ENCODE data around the gene WDR27.
"Not testable (repeated sequence)": the region's sequence is repeated elsewhere in the genome, so short reads cannot be mapped to it uniquely, and the experiment has no call there.

The WDR27 gene

DNA sequence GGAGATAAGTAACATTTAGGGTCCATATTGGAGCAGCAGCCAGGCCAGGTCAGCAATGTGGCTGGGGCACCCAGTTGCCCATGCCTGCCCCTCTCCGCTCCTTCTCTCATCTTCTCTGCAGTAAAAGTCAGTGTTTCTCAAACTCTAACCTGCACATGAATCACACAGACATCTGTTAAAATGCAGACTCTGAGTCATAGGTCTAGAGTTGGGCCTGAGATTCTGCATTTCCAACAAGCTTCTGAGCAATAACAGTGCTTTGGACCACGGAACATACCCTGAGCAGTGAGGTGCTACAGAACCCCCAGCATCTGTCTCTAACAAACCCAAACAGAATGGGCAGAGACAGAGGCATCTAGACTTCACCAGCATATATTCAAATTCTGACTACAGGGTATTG, 12.3 kb upstream of the WDR27 start:
- no peak overlapping the region for H3K4me3 ChIP-seq

DNA sequence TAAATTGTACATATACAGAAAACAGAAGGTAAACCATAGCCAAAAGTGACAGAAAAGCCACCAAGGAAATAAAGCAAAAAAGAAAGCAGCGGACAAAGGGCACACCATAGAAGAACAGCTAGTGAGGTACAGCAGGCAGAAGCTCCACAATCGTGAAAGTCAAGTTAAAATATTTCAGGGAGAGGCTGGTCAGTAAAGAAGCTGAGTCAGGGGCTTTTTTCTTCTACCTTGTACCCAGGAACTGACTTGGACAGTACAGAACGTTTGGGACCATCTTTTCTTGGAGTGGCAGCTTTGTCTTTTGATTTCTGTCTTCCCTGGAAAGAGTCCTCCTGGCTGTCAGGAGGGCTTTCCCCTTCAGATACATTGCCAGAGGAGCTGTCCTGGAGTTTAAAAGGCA, 8.2 kb upstream of the WDR27 start:
- no peak for TF ChIP-seq Cebpa-rat (IDR thresholded peaks at IDR 0.05)
- Histone ChIP-seq H3K4me1 (peaks cover 30% of the 10 kb centered on the region), H3K27me3 (no peaks in the 10 kb centered on the region), H3K27ac (no peak overlapping the region), H3K9ac (no peak overlapping the region), H3K36me3 (peaks cover 69% of the 10 kb centered on the region), H3K4me2 (no peak overlapping the region), H3K4me3 (no peak overlapping the region), H3K9me3 (no peaks in the 10 kb centered on the region), H4K20me1 (peaks cover 29% of the 10 kb centered on the region)

More for the DNA sequence above, 12.3 kb upstream of the WDR27 start:
- Histone ChIP-seq H3K9me3 (no peaks in the 10 kb centered on the region), H3K27ac (no peak overlapping the region), H3K36me3 (peaks cover 86% of the 10 kb centered on the region), H3K27me3 (no peaks in the 10 kb centered on the region), H3K4me1 (no peaks in the 10 kb centered on the region), H4K20me1 (peaks cover 38% of the 10 kb centered on the region), H3K9ac (no peak overlapping the region), H3K4me2 (no peak overlapping the region)
- no peak for TF ChIP-seq Cebpa-rat (IDR thresholded peaks at IDR 0.05)

DNA sequence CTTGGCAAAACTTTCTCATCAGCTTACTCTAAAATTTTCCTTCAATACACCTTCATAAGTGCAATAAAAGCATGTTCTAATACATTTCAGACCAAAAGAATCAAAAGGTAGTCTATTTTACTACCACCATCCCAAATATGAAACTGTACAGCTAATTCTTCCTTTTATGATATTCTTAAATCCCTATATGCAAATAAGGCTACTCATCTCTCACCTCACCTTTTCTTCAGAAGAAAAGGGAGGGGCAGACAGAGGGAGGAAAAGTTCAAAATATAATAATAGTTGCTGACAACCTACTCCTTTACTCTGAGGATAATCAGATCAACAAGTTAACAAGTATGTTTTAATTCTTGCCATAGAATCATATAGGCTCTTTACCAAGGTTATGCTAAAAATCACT, 7.5 kb upstream of the WDR27 start:
- no peaks in the 10 kb centered on the region for H3K9me3 ChIP-seq
- peaks cover 66% of the 10 kb centered on the region for H3K36me3 ChIP-seq
- no peak for TF ChIP-seq Cebpa-rat (IDR thresholded peaks at IDR 0.05)
- H3K27ac ChIP-seq = no peak overlapping the region
- H3K9ac ChIP-seq = no peak overlapping the region
- peaks cover 37% of the 10 kb centered on the region for H3K4me1 ChIP-seq
- no peaks in the 10 kb centered on the region for H3K27me3 ChIP-seq
- no peak overlapping the region for H3K4me2 ChIP-seq
- H4K20me1 ChIP-seq = peaks cover 29% of the 10 kb centered on the region
- H3K4me3 ChIP-seq = no peak overlapping the region

DNA sequence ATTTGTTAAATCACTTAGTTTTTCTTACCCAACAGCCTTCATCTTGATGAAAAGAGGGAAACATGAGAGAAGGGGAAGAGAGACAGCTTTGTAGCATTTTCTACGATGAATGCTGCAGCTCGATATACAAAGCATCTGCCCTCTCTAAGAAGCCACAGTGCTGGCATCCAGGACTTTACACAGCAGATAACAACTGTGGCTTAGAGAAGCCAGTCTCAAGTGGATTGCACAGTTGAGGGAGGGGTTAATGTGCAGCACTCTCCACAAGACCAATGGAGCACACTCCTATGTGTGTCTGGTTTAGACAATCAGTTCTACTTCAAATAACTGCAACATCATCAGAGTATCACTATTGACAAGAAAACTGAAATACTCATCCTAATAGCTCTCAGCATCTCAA, 5.9 kb upstream of the WDR27 start:
- Histone ChIP-seq H3K4me2 (no peak overlapping the region), H3K27ac (no peak overlapping the region), H3K9ac (no peak overlapping the region), H3K9me3 (no peaks in the 10 kb centered on the region), H3K27me3 (no peaks in the 10 kb centered on the region), H3K36me3 (peaks cover 50% of the 10 kb centered on the region), H3K4me1 (peaks cover 51% of the 10 kb centered on the region), H4K20me1 (peaks cover 40% of the 10 kb centered on the region), H3K4me3 (no peak overlapping the region)
- TF ChIP-seq Cebpa-rat (IDR thresholded peaks at IDR 0.05) = no peak

DNA sequence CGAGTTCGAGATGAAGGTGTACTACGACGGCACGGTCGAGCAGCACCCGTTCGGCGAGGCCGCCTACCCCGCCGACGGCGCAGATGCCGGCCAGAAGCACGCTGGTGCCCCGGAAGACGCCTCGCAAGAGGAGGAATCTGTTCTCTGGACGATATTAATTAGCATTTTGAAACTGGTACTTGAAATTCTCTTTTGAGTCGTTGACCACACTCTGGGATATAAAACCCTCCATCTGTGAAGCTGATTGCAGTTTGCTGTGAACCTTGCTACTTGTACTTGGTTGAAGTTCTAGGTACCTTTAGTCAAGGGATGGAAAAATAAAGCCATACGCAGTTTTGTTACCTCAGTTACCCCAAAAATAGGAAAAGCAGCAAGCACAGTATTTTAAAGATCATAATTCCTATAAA, 1.0 kb upstream of the WDR27 start:
- peaks cover 64% of the 10 kb centered on the region for H3K4me1 ChIP-seq

DNA sequence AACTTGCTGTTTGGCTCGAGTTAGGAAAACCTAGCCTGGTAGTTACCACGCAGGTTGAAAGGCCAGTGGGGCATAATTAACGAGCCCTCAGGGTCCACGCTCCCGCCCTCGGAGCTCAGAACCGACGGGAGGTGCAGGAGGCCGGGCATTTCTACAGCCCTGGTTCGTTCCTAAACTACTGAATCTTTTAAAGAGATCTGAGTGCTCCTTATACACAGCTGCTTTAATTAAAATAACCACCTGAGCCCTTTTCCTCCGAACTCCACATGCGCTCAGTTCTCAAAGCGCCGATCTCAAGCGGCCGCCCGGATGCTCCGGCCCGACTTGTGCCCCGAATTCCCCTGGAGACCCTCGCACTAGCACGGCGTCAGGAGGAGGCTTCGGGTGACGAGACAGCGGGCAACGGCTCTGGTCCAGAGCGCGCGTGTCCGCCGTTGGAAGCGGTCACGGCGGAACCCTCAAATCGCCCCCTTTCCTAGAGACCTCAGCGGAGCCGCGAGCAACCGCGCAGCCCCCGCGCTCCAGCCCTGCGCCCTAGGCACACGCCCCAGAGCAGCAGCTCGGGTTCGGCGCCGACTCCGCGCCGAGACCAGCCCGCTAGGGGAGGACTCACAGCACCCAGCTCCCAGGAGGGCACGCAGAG, 397 bp downstream of the WDR27 start:
- Histone ChIP-seq H3K4me3 (peak overlapping the region; percentile 92), H3K36me3 (peaks cover 33% of the 10 kb centered on the region), H3K9ac (peak overlapping the region; percentile 95), H3K27me3 (no peaks in the 10 kb centered on the region), H3K27ac (peak overlapping the region; percentile 94), H4K20me1 (peaks cover 52% of the 10 kb centered on the region), H3K9me3 (peaks cover 13% of the 10 kb centered on the region), H3K4me1 (peaks cover 50% of the 10 kb centered on the region), H3K4me2 (peak overlapping the region; percentile 90)
- TF ChIP-seq Cebpa-rat (IDR thresholded peaks at IDR 0.05) = no peak

More for the DNA sequence above, 1.0 kb upstream of the WDR27 start:
- Histone ChIP-seq H3K27ac (peak overlapping the region; percentile 94), H3K36me3 (peaks cover 23% of the 10 kb centered on the region), H3K4me3 (peak overlapping the region; percentile 92), H3K4me2 (peak overlapping the region; percentile 76), H3K9ac (peak overlapping the region; percentile 95), H3K9me3 (0 out of 2 replicates have a peak, but pooled peaks cover under 1% of the 10 kb centered on the region), H4K20me1 (peaks cover 55% of the 10 kb centered on the region), H3K27me3 (no peaks in the 10 kb centered on the region)
- no peak for TF ChIP-seq Cebpa-rat (IDR thresholded peaks at IDR 0.05)

DNA sequence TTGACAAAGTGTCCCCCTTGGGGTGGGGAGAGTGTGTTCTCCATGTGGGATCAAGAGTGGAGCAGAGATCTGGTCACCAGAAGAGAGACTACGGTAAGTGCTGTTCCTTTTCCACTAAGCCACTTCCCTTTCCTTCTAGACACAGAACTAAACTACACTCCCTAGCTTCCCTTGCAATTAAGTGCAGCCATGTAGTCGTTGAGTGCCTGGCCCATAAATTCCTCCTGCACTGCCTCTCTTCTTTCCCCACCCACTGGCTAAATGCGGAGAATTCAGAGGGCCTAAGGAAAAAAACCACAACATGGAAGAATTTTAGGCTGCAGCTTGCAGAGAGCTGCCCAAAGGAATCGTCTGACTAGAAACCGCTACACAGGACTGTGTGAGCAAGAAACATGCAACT, 1.5 kb downstream of the WDR27 start:
- peaks cover 39% of the 10 kb centered on the region for H3K4me1 ChIP-seq
- H3K9ac ChIP-seq = peak overlapping the region; percentile 95; the same call in 1 of the 2 replicates
- H3K27ac ChIP-seq = no peak overlapping the region
- H4K20me1 ChIP-seq = peaks cover 43% of the 10 kb centered on the region
- H3K27me3 ChIP-seq = no peaks in the 10 kb centered on the region
- TF ChIP-seq Cebpa-rat (IDR thresholded peaks at IDR 0.05) = no peak
- peaks cover 36% of the 10 kb centered on the region for H3K36me3 ChIP-seq
- peak overlapping the region; percentile 90 for H3K4me2 ChIP-seq
- peak overlapping the region; percentile 92; the same call in 1 of the 2 replicates for H3K4me3 ChIP-seq
- H3K9me3 ChIP-seq = peaks cover 25% of the 10 kb centered on the region

DNA sequence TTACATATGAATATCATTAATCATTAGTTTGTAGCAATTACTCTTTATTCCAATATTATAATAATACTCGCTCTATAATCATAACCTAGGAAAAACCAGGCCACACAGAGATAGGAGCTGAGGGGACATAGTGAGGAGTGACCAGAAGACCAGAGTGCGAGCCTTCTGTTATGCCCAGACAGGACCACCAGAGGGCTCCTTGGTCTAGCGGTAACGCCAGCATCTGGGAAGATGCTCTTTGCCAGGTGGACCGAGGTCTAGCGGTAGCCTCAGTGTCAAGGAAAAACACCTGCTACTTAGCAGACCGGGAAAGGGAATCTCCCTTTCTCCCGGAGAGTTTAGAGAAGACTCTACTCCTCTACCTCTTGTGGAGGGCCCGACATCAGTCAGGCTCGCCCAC, 4.7 kb downstream of the WDR27 start:
- H4K20me1 ChIP-seq = peaks cover 15% of the 10 kb centered on the region; the same call in 1 of the 2 replicates
- not testable (repeated sequence) for H3K9ac ChIP-seq, H3K4me3 ChIP-seq, H3K4me2 ChIP-seq, H3K27ac ChIP-seq, H3K27me3 ChIP-seq
- H3K9me3 ChIP-seq = peaks cover 51% of the 10 kb centered on the region
- H3K4me1 ChIP-seq = peaks cover 15% of the 10 kb centered on the region
- H3K36me3 ChIP-seq = peaks cover 41% of the 10 kb centered on the region

DNA sequence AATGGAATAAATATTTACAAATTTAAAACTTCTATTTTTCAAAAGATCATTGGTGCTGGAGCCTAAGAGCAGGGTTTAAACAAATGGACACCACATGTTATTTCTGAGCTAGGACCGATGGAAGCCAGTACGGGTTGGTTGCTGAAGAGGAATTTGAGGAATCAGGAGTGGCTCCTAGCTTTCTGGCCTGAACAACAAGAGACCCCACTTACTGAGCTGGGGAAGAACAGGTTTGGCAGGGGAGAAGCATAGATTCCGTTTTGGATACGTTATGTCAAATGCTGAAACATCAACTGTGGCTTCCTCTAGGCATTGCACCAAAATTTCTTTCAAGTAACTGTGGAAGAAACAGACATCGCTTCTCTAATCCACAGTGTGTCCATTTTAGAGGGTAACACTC, 6.7 kb downstream of the WDR27 start:
- TF ChIP-seq Cebpa-rat (IDR thresholded peaks at IDR 0.05) = no peak

DNA sequence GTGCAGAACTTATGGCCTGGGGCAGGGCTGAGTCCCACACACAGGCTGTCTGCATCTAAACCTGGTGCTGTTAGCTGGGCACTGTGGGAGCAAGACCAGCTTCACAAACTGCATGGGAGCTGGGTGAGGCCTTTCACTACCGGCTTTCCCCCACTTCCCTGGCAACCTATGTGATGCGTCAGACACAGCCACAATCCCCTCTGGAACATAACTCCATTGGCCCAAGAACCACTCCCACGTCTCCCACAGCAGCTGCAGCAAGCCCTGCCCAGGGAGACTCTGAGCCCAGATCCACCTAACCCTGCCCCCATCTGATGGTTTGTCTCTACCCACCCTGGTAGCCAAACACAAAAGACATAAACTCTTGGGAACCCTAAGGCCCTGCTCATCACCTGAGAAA, 9.3 kb downstream of the WDR27 start:
- Histone ChIP-seq H3K9ac (no peak overlapping the region), H3K36me3 (peaks cover 60% of the 10 kb centered on the region), H3K27ac (no peak overlapping the region), H4K20me1 (no peaks in the 10 kb centered on the region), H3K4me3 (no peak overlapping the region), H3K27me3 (no peaks in the 10 kb centered on the region), H3K9me3 (peaks cover 78% of the 10 kb centered on the region), H3K4me1 (no peaks in the 10 kb centered on the region), H3K4me2 (no peak overlapping the region)
- no peak for TF ChIP-seq Cebpa-rat (IDR thresholded peaks at IDR 0.05)

More for the DNA sequence above, 6.7 kb downstream of the WDR27 start:
- Histone ChIP-seq H3K36me3 (peaks cover 50% of the 10 kb centered on the region), H3K4me1 (peaks cover 4% of the 10 kb centered on the region), H3K27me3 (no peaks in the 10 kb centered on the region), H3K4me3 (no peak overlapping the region), H3K4me2 (no peak overlapping the region), H3K27ac (no peak overlapping the region), H3K9me3 (peaks cover 62% of the 10 kb centered on the region), H4K20me1 (peaks cover 9% of the 10 kb centered on the region; the same call in 1 of the 2 replicates), H3K9ac (no peak overlapping the region)

Measured in BLaER1 (cell line).